NT2/D1 (cell line): ENCODE measurements around the gene LRRC9.

Source experiments
- SUZ12 ChIP-seq: IDR thresholded peaks from 2 replicates; pipeline ENCODE4 v1.6.1; 2011; ENCODE audit not compliant: insufficient read length, insufficient read depth; ENCODE audit errors: extremely low read depth
- YY1 ChIP-seq: IDR thresholded peaks from 2 replicates; pipeline ENCODE4 v1.6.1; 2011; ENCODE audit not compliant: insufficient read length, insufficient read depth
- ZNF274 ChIP-seq: IDR thresholded peaks from 2 replicates; pipeline ENCODE4 v1.6.1; 2011; ENCODE audit warnings: mild to moderate bottlenecking, low read depth, low read length

- TF ChIP-seq SUZ12 (no peak), YY1 (no peak), ZNF274 (no peak)
Observed at GRCh38 chr14:60102389-60102788, 182.4 kb downstream of the LRRC9 start.
